Measurements from ENCODE around the gene GAPVD1. TPM values are rescaled to one million over a fixed set of nuclear protein-coding genes. Genes with fewer than 3 reads are reported as not detected.

Gene GAPVD1
- total and polyA plus RNA-seq, 2 of the 8 experiments (the other 6 are each of a cell fraction or from before 2014, with no cell fraction given), result 5.5 to 40.5 TPM

DNA sequence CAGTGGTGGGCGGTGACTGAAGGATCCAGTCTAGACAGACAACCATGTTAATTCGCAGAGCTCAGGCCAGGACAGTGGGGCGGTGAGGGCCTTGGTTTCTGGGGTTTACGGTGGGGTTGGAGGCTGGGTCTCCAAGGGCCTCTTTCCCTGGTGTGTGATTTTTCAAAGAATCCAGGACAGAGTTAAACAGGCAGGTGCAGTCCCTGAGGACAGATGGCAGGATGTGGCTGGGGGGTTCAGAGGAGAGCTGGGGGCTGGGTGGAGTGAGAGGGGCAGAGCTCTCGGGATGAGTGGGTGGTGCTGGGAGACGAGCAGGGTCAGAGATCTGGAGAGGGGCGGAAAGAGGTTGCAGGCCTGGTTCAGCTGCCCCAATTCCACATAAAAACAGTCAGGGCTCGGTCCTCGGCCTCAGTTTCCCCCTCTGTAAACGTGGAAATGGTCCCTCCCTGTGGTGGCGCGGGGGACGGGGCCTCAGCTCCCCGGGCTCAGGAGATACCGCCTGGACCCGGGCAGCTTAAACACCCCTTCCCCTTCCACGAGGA, 145.9 kb downstream of the GAPVD1 start (continued):
- no peak for TF ChIP-seq CHD2 (IDR thresholded peaks at IDR 0.05; ENCODE audit: low read length)
